Motor neuron (in vitro differentiated cells): Measurements from ENCODE around the gene KLK2. TPM values are rescaled to one million over a fixed set of nuclear protein-coding genes. Genes with fewer than 3 reads are reported as not detected.

Source experiments
- ATAC-seq, 8 experiments: fragments of 200-7000 bp; cut with Tn5 transposase; replicated peaks in 6 of 8; 2 replicates each; pipeline ENCODE4 v1.8.0; 2021; ENCODE audit warnings: mild to moderate bottlenecking in 8 of 8, moderate library complexity in 8 of 8
- H3K27ac ChIP-seq, 2 donors: fragments of 250-450 bp; sonication (Bioruptor Pico); 2 replicates each; pipeline ENCODE4 v1.9.0; 2021; ENCODE audit warnings: antibody characterized with exemption in 2 of 2, mild to moderate bottlenecking in 2 of 2, moderate library complexity in 1 of 2
- H3K4me1 ChIP-seq, 2 donors: fragments of 250-450 bp; sonication (Bioruptor Pico); replicated peaks in 1 of 2; 2 replicates each; pipeline ENCODE4 v1.6.1; 2021; ENCODE audit warnings: antibody characterized with exemption in 2 of 2, mild to moderate bottlenecking in 2 of 2, moderate library complexity in 1 of 2
- H3K4me3 ChIP-seq, 5 donors: fragments of 250-450 bp; sonication (Bioruptor Pico); 2 replicates each; pipeline ENCODE4 v1.9.0; 2021; ENCODE audit warnings: antibody characterized with exemption in 5 of 5, mild to moderate bottlenecking in 5 of 5, moderate library complexity in 4 of 5
- WGBS, 10 experiments: fragments of 450-650 bp; shearing (Covaris generic); methylation state at CpG; one replicate each; pipeline ENCODE4 v1.0.0; 2022; 5-methylcytosine and 5-hydroxymethylcytosine counted together
- in situ Hi-C, 9 experiments: fragments of 400-800 bp; cut with MboI; loops; one replicate each; pipeline ENCODE4 v1.15.0; 2021; ENCODE audit warnings: low sequenced_read_pairs in 9 of 9, low pct_unique_long_range_greater_than_20kb in 2 of 9; ENCODE audit not compliant: unreplicated experiment in 9 of 9
- total RNA-seq, 8 experiments: library from RNA; unstranded; fragments of 300-600 nt; gene quantifications; 2 replicates each; pipeline versions ENCODE4 v1.2.3 to v1.2.4, GENCODE V29; 2022

Gene KLK2
- total RNA-seq, 8 experiments from 2014 or later, result 0.11 to 3.2 (median 0.81) TPM; not detected in 1

GRCh38 chr19:50858886-50859285, 14.4 kb upstream of the KLK2 start:
- in situ Hi-C loops, result no loop called here
- Histone ChIP-seq H3K27ac (no peak overlapping the region), H3K4me1 (no peaks in the 10 kb centered on the region), H3K4me3 (no peak overlapping the region)
- 0 to 40% methylated on average over 1 of the region's 7 CpGs; no CpG with 5 or more reads in 8 of the 10 experiments for WGBS, 10 experiments
- no peak for ATAC-seq

DNA sequence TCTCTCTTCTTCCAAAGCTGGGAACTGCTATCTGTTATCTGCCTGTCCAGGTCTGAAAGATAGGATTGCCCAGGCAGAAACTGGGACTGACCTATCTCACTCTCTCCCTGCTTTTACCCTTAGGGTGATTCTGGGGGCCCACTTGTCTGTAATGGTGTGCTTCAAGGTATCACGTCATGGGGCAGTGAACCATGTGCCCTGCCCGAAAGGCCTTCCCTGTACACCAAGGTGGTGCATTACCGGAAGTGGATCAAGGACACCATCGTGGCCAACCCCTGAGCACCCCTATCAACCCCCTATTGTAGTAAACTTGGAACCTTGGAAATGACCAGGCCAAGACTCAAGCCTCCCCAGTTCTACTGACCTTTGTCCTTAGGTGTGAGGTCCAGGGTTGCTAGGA, 13.4 kb upstream of the KLK2 start:
- Histone ChIP-seq H3K4me3 (no peak overlapping the region), H3K4me1 (no peaks in the 10 kb centered on the region), H3K27ac (no peak overlapping the region)
- ATAC-seq, result no peak
- WGBS, 10 experiments, result 20 to 88% (median 33%) methylated on average over 1 to 3 of the region's 4 CpGs; no CpG with 5 or more reads in 4 of the 10 experiments
- in situ Hi-C loops, result no loop called here

- ATAC-seq, result no peak
- no peak overlapping the region for H3K4me3 ChIP-seq
- in situ Hi-C loops, result no loop called here
- WGBS, 10 experiments, result 14 to 83% (median 49%) methylated on average over 1 to 5 of the region's 5 CpGs; no CpG with 5 or more reads in 2 of the 10 experiments
- no peaks in the 10 kb centered on the region for H3K4me1 ChIP-seq
- no peak overlapping the region for H3K27ac ChIP-seq
These were observed 12.2 kb upstream of the KLK2 start for GRCh38 chr19:50861010-50861409.

GRCh38 chr19:50861496-50862286, 11.5 kb upstream of the KLK2 start:
- Histone ChIP-seq H3K4me1 (no peaks in the 10 kb centered on the region), H3K4me3 (no peak overlapping the region), H3K27ac (no peak overlapping the region)
- no peak for ATAC-seq
- in situ Hi-C loops, result no loop called here
- WGBS, 10 experiments, result 0 to 92% (median 47%) methylated on average over 1 to 7 of the region's 7 CpGs; no CpG with 5 or more reads in 1 of the 10 experiments

DNA sequence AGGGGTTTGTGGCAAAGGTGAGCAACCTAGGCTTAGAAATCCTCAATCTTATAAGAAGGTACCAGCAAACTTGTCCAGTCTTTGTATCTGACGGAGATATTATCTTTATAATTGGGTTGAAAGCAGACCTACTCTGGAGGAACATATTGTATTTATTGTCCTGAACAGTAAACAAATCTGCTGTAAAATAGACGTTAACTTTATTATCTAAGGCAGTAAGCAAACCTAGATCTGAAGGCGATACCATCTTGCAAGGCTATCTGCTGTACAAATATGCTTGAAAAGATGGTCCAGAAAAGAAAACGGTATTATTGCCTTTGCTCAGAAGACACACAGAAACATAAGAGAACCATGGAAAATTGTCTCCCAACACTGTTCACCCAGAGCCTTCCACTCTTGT, 3.8 kb upstream of the KLK2 start:
- no peak for ATAC-seq
- Histone ChIP-seq H3K4me1 (no peaks in the 10 kb centered on the region), H3K27ac (no peak overlapping the region), H3K4me3 (no peak overlapping the region)
- in situ Hi-C loops, result no loop called here
- 7 to 100% (median 59%) methylated on average over 1 to 4 of the region's 4 CpGs for WGBS, 10 experiments

DNA sequence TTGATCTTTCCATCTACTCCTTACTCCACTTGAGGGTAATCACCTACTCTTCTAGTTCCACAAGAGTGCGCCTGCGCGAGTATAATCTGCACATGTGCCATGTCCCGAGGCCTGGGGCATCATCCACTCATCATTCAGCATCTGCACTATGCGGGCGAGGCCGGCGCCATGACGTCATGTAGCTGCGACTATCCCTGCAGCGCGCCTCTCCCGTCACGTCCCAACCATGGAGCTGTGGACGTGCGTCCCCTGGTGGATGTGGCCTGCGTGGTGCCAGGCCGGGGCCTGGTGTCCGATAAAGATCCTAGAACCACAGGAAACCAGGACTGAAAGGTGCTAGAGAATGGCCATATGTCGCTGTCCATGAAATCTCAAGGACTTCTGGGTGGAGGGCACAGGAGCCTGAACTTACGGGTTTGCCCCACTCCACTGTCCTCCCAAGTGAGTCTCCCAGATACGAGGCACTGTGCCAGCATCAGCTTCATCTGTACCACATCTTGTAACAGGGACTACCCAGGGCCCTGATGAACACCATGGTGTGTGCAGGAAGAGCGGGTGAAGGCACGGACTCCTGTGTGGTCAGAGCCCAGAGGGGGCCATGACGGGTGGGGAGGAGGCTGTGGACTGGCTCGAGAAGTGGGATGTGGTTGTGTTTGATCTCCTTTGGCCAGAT, 2.7 kb upstream of the KLK2 start:
- no peak overlapping the region for H3K4me3 ChIP-seq
- in situ Hi-C loops, result no loop called here
- no peaks in the 10 kb centered on the region for H3K4me1 ChIP-seq
- 17 to 77% (median 74%) methylated on average over 3 to 11 of the region's 26 CpGs; no CpG with 5 or more reads in 6 of the 10 experiments for whole genome bisulfite sequencing, 10 experiments
- H3K27ac ChIP-seq, result no peak overlapping the region
- ATAC-seq, result peak in 1 of 8 experiments; percentile 70

GRCh38 chr19:50874211-50874610, 972 bp downstream of the KLK2 start:
- in situ Hi-C loops, result no loop called here
- Histone ChIP-seq H3K4me1 (no peaks in the 10 kb centered on the region), H3K4me3 (no peak overlapping the region), H3K27ac (no peak overlapping the region)
- no peak for ATAC-seq
- 0 to 90% (median 47%) methylated on average over 1 to 5 of the region's 5 CpGs; no CpG with 5 or more reads in 4 of the 10 experiments for WGBS, 10 experiments

- Histone ChIP-seq H3K27ac (no peak overlapping the region), H3K4me3 (no peak overlapping the region), H3K4me1 (no peaks in the 10 kb centered on the region)
- ATAC-seq, result no peak
- in situ Hi-C loops, result no loop called here
- 0 to 58% (median 33%) methylated on average over 1 to 6 of the region's 9 CpGs for WGBS, 10 experiments
These were observed 2.7 kb downstream of the KLK2 start for GRCh38 chr19:50875795-50876422.

- ATAC-seq, result peak in 3 of 8 experiments; percentile 15 to 24 (median 18)
- Histone ChIP-seq H3K27ac (no peak overlapping the region), H3K4me3 (no peak overlapping the region), H3K4me1 (no peaks in the 10 kb centered on the region)
- in situ Hi-C loops, result no loop called here
- 0 to 60% (median 54%) methylated on average over 1 to 3 of the region's 7 CpGs; no CpG with 5 or more reads in 7 of the 10 experiments for WGBS, 10 experiments
These were observed 3.2 kb downstream of the KLK2 start for GRCh38 chr19:50876456-50876855.

DNA sequence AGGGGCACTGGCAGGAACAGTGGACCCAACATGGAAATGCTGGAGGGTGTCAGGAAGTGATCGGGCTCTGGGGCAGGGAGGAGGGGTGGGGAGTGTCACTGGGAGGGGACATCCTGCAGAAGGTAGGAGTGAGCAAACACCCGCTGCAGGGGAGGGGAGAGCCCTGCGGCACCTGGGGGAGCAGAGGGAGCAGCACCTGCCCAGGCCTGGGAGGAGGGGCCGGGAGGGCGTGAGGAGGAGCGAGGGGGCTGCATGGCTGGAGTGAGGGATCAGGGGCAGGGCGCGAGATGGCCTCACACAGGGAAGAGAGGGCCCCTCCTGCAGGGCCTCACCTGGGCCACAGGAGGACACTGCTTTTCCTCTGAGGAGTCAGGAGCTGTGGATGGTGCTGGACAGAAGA, 4.1 kb downstream of the KLK2 start:
- no peak overlapping the region for H3K4me3 ChIP-seq
- in situ Hi-C loops, result no loop called here
- H3K27ac ChIP-seq, result no peak overlapping the region
- WGBS, 10 experiments, result no CpG with 5 or more reads among the region's 8 CpGs
- no peaks in the 10 kb centered on the region for H3K4me1 ChIP-seq
- ATAC-seq, result peak in 1 of 8 experiments; percentile 13

DNA sequence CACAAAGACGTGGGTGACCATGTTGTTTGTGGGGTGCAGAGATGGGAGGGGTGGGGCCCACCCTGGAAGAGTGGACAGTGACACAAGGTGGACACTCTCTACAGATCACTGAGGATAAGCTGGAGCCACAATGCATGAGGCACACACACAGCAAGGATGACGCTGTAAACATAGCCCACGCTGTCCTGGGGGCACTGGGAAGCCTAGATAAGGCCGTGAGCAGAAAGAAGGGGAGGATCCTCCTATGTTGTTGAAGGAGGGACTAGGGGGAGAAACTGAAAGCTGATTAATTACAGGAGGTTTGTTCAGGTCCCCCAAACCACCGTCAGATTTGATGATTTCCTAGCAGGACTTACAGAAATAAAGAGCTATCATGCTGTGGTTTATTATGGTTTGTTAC, 5.6 kb downstream of the KLK2 start:
- WGBS, 10 experiments, result 7 to 85% (median 40%) methylated on average over 1 to 3 of the region's 5 CpGs; no CpG with 5 or more reads in 3 of the 10 experiments
- Histone ChIP-seq H3K4me3 (no peak overlapping the region), H3K4me1 (no peaks in the 10 kb centered on the region), H3K27ac (no peak overlapping the region)
- in situ Hi-C loops, result no loop called here
- no peak for ATAC-seq

GRCh38 chr19:50880241-50880640, 7.0 kb downstream of the KLK2 start:
- in situ Hi-C loops, result no loop called here
- Histone ChIP-seq H3K27ac (no peak overlapping the region), H3K4me1 (no peaks in the 10 kb centered on the region), H3K4me3 (no peak overlapping the region)
- 0 to 63% (median 42%) methylated on average over 1 to 5 of the region's 5 CpGs; no CpG with 5 or more reads in 2 of the 10 experiments for WGBS, 10 experiments
- ATAC-seq, result no peak

GRCh38 chr19:50882188-50882587, 8.9 kb downstream of the KLK2 start:
- no peaks in the 10 kb centered on the region for H3K4me1 ChIP-seq
- H3K27ac ChIP-seq, result no peak overlapping the region
- 0 to 59% (median 18%) methylated on average over 1 to 2 of the region's 3 CpGs; no CpG with 5 or more reads in 4 of the 10 experiments for WGBS, 10 experiments
- in situ Hi-C loops, result no loop called here
- H3K4me3 ChIP-seq, result no peak overlapping the region
- ATAC-seq, result no peak
